GM18861 (cell line): ENCODE measurements around the gene PGAM2.

ENCODE experiments used
- ATAC-seq: cut with Tn5 transposase; IDR thresholded peaks from one replicate; pipeline ENCODE4 v1.9.1; 2021; ENCODE audit not compliant: unreplicated experiment

The PGAM2 gene

GRCh38 chr7:44067064-44067951, 1.9 kb upstream of the PGAM2 start:
- ATAC-seq = no peak

- ATAC-seq = no peak
Measured at GRCh38 chr7:44066494-44067063, 1.2 kb upstream of the PGAM2 start.

- no peak for ATAC-seq
Measured at GRCh38 chr7:44066111-44066460, 719 bp upstream of the PGAM2 start.

- ATAC-seq = no peak
Measured at GRCh38 chr7:44064791-44065430, 456 bp downstream of the PGAM2 start.

- no peak for ATAC-seq
Measured at GRCh38 chr7:44063894-44064651, 1.3 kb downstream of the PGAM2 start.

DNA sequence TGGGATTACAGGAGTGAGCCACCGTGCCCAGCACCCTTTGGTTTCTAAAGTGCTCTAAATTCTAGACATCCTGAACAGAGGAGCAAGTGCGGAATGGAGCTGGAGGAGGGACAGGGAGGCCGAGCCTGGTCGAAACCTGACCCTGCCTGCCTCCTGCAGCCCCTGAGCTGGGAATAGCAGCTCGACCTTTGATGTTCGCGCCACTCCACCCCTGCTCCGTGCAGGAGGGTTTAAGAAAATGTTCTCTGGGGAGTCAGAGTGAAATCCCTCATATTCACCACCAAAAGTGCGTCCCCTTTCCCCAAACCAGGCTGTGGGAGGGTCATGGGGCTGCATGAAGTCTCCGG, 1.8 kb downstream of the PGAM2 start:
- no peak for ATAC-seq

DNA sequence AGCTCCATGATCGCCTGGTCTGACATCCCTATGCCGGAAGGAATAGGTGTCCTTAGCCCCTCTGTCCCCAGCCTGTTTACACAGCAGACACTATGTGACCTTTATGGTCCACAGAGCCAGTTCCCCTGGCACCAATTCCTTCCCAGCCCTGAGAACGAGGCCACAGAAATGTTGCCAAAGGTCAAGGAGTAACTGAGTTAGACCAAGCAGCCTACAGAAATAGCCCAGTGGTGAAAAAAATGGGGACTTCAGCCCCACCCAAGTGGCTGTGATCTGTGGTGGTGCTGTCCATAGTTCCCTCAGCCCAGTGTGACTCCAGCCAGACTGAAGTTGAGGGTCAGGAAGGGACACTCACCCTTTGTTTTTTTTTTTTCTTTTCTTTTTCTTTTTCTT, 2.5 kb downstream of the PGAM2 start:
- no peak for ATAC-seq

- no peak for ATAC-seq
Measured at GRCh38 chr7:44062180-44062902, 3.0 kb downstream of the PGAM2 start.

GRCh38 chr7:44061645-44062179, 3.7 kb downstream of the PGAM2 start:
- ATAC-seq = no peak

GRCh38 chr7:44060948-44061644, 4.3 kb downstream of the PGAM2 start:
- ATAC-seq = no peak

GRCh38 chr7:44060091-44060947, 5.0 kb downstream of the PGAM2 start:
- ATAC-seq = no peak

DNA sequence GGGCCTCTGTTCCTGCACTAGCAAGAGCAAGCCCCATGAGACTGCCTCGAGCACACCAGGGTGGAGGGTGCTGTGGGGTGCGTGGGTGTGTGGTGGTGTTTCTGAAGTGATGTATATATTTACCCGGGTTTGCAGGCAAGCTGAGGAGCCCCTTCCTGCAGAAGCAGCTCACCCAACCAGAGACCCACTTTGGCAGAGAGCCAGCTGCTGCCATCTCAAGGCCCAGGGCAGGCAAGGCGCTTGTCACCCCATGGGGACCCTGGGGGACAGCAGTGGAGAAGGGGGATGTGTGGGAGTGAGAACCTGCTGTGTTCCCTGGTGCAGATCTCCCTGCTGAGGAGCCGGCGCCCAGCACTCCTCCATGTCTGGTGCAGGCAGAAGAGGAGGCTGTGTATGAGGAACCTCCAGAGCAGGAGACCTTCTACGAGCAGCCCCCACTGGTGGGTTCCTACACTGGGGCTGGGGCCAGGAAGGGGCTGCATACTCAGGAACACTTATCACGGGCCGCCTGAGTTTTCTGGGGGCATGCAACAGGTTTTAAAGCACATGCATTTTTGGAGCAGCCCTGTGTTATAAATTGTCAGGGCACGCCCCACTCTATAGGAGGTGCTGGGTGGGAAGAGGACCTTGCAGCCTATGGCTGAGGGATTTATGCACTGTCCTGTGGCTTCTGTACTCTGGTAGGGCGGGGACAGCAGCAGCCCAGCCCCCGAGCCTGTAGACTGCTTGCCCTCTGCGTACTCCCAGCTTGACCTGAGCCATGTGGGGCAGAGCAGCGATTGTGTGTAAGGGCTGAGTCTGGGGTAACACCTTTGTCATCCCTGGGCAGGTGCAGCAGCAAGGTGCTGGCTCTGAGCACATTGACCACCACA, 5.9 kb downstream of the PGAM2 start:
- peak; percentile 58 for ATAC-seq

DNA sequence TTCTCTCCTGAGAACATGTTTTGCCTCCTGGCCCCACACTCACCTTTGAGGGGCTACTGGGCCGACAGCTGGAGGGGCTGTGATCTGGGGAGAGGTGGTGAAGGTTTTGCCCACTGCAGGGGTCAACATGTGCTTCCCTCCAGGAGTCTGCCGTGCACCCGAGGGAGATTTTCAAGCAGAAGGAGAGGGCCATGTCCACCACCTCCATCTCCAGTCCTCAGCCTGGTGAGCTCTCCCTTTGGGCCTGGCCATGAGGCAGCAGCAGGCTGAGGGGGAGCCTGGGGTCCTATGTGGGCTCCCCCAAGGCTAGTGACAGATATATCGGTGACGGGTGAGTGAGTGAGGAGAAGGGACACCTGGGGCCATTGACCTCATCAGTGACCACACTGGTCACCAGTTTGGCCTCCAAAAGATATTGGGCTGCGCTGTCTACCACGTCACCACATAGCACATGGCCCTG, 6.6 kb downstream of the PGAM2 start:
- peak; percentile 16 for ATAC-seq

DNA sequence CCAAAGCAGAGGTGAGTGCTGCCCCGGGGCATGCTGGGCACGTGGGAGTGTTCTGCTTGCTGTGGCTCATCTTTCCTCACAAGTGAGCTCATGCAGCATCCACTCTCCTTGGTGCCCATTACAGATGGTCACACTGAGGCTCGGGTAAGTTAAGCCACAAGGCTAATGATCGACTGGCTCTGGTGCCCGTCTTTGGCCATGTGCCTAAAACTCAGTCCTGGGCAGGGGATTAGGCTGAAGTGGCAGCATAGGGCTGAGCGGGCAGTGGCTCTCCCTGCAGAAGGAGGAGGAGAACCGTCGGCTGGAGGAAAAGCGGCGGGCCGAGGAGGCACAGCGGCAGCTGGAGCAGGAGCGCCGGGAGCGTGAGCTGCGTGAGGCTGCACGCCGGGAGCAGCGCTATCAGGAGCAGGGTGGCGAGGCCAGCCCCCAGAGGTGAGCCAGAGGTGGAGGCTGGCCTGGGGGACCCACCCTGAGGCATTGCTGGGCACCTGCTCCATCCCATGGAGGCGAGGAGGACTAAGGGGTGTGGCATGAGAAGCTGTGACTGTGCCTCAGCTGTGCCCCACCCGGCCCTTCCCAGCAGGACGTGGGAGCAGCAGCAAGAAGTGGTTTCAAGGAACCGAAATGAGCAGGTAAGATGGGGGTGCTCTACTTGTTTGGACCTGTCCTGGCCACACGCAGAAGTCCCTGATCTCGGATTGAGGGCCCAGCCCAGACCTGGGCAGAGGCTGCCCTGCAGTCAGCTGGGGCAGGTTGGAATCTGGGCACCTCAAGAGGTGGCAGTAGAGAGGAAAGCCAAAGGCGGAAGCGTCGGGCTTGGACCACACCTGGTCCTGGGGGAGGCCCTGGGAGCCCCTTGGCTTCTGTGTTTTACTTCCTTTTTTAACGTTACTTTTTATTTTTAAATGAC, 7.3 kb downstream of the PGAM2 start:
- peak; percentile 20 for ATAC-seq

DNA sequence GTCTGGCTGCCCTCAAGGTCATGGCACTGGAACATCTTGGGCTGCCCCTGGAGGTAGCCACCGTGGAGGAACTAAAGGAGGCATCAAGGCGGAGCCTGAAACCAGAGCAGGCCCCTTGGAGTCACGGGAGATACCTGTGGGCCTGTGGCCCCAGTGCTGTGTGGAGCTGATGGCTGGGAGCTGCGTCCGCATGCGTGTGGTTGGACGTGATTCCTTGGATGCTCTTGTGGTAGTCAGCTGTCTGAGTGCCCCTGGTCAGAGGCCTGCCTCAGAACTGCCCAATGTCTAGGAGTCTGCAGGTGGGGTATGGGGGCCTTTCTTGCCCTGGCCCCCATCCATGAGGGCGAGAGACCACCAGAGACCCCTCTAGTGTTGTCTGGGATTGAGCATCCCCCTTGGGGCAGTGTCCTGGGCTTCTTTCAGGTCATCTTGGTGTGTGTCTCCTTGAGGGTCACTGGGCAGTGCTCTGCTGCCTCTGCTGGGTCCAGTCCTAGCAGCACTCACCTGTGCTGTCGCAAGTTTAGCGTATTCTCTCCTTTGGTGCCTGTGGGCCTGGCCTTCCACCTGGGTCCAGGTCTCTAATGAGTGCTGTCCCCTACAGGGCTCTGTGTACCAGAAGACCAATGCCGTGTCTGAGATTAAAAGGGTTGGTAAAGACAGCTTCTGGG, 8.1 kb downstream of the PGAM2 start:
- no peak for ATAC-seq

DNA sequence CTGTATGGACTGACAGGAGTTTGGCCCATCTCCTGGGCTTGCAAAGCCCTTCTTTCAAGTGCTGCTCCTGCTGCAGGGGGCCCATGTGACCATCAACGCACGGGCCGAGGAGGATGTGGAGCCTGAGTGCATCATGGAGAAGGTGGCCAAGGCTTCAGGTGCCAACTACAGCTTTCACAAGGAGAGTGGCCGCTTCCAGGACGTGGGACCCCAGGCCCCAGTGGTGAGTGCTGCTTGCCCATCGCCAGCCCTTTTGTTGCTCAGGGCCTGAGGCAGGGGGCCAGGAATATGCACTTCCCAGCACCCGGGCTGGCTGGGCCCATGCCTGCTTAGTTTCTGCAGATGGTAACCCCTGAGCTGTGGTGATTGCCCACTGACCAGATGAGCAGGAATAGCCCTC, 8.7 kb downstream of the PGAM2 start:
- ATAC-seq = no peak
